ENCODE measurements around the gene ADAMTS19.

ADAMTS19 gene

DNA sequence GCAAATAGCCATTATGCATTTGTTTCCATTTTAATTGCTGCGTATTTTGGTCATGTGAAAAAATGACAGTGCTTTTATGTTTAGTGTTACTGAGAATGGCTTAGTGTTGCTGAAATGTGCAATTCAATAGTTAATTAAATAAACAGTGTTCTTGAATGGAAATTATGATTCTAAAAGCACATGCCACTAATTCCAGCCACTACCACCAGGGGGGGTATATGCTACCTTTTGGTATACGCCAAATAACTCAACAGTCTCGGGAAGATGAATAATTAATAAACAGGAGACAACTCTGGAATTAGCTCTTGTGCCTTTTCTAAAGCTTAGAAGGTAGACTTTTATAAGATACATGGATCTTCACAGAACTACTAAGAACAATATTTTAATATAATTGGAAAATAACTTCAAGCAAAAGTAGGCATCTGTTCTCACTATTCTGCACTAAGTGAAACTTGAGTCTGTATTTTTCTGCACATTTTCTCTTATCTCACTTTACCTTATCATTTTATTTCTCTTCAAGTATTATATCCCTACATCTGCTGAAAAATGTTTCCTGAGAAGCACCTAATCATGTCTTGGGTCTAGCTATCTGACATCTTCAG, 204.3 kb downstream of the ADAMTS19 start:
- peak; percentile 4 for DNase-seq (ENCODE audit: low read depth, low spot score)
- Histone ChIP-seq H3K27me3 (ENCODE audit: control insufficient read depth, insufficient read depth, low read length) (no peaks in the 10 kb centered on the region), H3K36me3 (ENCODE audit: control insufficient read depth, insufficient read depth, low read length) (peaks cover 3% of the 10 kb centered on the region; the same call in 1 of the 2 replicates), H3K4me3 (ENCODE audit: low read length) (no peak overlapping the region), H3K27ac (ENCODE audit: low read length) (no peak overlapping the region), H3K9me3 (ENCODE audit: control insufficient read depth, insufficient read depth, low read length) (no peaks in the 10 kb centered on the region), H3K4me1 (ENCODE audit: control insufficient read depth, insufficient read depth, low read length) (no peaks in the 10 kb centered on the region)
- no CpG with 5 or more reads among the region's 3 CpGs for WGBS (ENCODE audit: insufficient coverage, insufficient read length)

DNA sequence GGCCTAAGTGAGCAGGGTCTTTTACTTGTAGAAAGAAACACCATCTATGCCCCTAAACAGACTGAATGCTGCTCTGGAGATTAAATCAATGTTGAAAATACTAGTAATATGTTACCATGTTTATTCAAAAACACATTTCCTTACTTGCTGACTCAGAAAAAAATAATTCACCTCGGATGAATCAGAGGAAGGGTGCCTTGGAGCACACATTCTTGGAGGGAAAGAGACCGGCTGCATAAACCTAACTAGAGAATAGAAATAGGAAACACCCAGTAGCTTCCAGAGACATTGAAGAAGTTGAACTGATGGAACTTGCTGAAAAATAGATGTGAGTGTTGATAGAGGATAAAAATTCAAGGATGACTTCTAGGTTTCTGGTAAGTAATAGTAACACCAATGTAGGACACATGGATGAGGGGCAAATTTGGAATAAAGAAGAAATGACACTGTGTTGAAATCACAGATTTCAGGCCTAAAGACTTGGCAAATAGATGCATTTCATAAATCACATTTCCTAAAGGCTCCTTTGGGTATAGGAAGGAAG, 210.9 kb downstream of the ADAMTS19 start:
- Histone ChIP-seq H3K27me3 (ENCODE audit: control insufficient read depth, insufficient read depth, low read length) (no peaks in the 10 kb centered on the region), H3K4me3 (ENCODE audit: low read length) (no peak overlapping the region), H3K27ac (ENCODE audit: low read length) (no peak overlapping the region), H3K4me1 (ENCODE audit: control insufficient read depth, insufficient read depth, low read length) (no peaks in the 10 kb centered on the region), H3K36me3 (ENCODE audit: control insufficient read depth, insufficient read depth, low read length) (peaks cover 3% of the 10 kb centered on the region; the same call in 1 of the 2 replicates), H3K9me3 (ENCODE audit: control insufficient read depth, insufficient read depth, low read length) (no peaks in the 10 kb centered on the region)
- no CpG with 5 or more reads among the region's 2 CpGs for WGBS (ENCODE audit: insufficient coverage, insufficient read length)
- DNase-seq (ENCODE audit: low read depth, low spot score) = no peak

GRCh38 chr5:129672006-129672405, 211.9 kb downstream of the ADAMTS19 start:
- Histone ChIP-seq H3K27ac (ENCODE audit: low read length) (no peak overlapping the region), H3K4me3 (ENCODE audit: low read length) (no peak overlapping the region), H3K27me3 (ENCODE audit: control insufficient read depth, insufficient read depth, low read length) (no peaks in the 10 kb centered on the region), H3K9me3 (ENCODE audit: control insufficient read depth, insufficient read depth, low read length) (no peaks in the 10 kb centered on the region), H3K36me3 (ENCODE audit: control insufficient read depth, insufficient read depth, low read length) (peaks cover 3% of the 10 kb centered on the region; the same call in 1 of the 2 replicates), H3K4me1 (ENCODE audit: control insufficient read depth, insufficient read depth, low read length) (no peaks in the 10 kb centered on the region)
- WGBS (ENCODE audit: insufficient coverage, insufficient read length) = no CpG with 5 or more reads among the region's 2 CpGs
- no peak for DNase-seq (ENCODE audit: low read depth, low spot score)

DNA sequence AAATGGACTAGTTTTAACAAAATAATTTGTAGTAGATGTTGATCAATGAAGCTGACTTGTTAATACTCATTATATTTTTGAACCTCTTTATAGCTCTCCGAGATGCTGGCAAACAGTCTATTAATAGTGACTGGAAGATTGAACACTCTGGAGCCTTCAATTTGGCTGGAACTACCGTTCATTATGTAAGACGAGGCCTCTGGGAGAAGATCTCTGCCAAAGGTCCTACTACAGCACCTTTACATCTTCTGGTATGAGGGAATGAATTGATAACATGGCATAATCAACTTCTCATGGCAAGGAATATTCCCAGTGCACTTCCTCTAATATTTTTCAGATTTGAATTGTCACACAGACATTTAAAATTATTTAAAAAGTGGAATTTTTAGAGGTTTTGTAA, 219.6 kb downstream of the ADAMTS19 start:
- H3K27me3 ChIP-seq (ENCODE audit: control insufficient read depth, insufficient read depth, low read length) = no peaks in the 10 kb centered on the region
- no peak for DNase-seq (ENCODE audit: low read depth, low spot score)
- H3K36me3 ChIP-seq (ENCODE audit: control insufficient read depth, insufficient read depth, low read length) = no peaks in the 10 kb centered on the region
- no peak overlapping the region for H3K4me3 ChIP-seq (ENCODE audit: low read length)
- H3K9me3 ChIP-seq (ENCODE audit: control insufficient read depth, insufficient read depth, low read length) = no peaks in the 10 kb centered on the region
- WGBS (ENCODE audit: insufficient coverage, insufficient read length) = no CpG with 5 or more reads among the region's 3 CpGs
- H3K27ac ChIP-seq (ENCODE audit: low read length) = no peak overlapping the region
- no peaks in the 10 kb centered on the region for H3K4me1 ChIP-seq (ENCODE audit: control insufficient read depth, insufficient read depth, low read length)

DNA sequence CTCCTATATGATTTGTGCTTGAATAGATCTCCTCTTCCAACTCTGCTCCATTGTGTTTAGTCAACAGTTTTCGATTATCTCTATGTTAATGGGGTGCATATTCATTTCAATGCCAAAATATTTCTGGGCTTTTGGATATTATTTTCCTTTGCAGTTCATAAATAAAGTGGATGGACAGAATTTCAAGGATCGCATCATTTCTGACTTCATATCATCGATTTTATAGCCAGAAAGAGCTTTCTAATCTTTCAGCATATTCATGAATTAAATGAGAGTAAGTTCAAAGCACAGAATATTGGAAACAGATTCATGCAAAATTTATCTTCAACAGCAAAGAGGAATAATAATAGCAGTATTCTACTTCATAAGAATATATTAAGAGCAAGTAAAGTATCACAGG, 227.8 kb downstream of the ADAMTS19 start:
- DNase-seq (ENCODE audit: low read depth, low spot score) = no peak
- no CpG with 5 or more reads among the region's 3 CpGs for WGBS (ENCODE audit: insufficient coverage, insufficient read length)
- H3K27me3 ChIP-seq (ENCODE audit: control insufficient read depth, insufficient read depth, low read length) = no peaks in the 10 kb centered on the region
- H3K27ac ChIP-seq (ENCODE audit: low read length) = no peak overlapping the region
- no peaks in the 10 kb centered on the region for H3K9me3 ChIP-seq (ENCODE audit: control insufficient read depth, insufficient read depth, low read length)
- no peaks in the 10 kb centered on the region for H3K36me3 ChIP-seq (ENCODE audit: control insufficient read depth, insufficient read depth, low read length)
- no peak overlapping the region for H3K4me3 ChIP-seq (ENCODE audit: low read length)
- 0 out of 2 replicates have a peak, but pooled peaks cover 2% of the 10 kb centered on the region for H3K4me1 ChIP-seq (ENCODE audit: control insufficient read depth, insufficient read depth, low read length)

GRCh38 chr5:129689045-129689444, 228.9 kb downstream of the ADAMTS19 start:
- H3K9me3 ChIP-seq (ENCODE audit: control insufficient read depth, insufficient read depth, low read length) = no peaks in the 10 kb centered on the region
- H3K27me3 ChIP-seq (ENCODE audit: control insufficient read depth, insufficient read depth, low read length) = no peaks in the 10 kb centered on the region
- H3K27ac ChIP-seq (ENCODE audit: low read length) = no peak overlapping the region
- no peak overlapping the region for H3K4me3 ChIP-seq (ENCODE audit: low read length)
- H3K4me1 ChIP-seq (ENCODE audit: control insufficient read depth, insufficient read depth, low read length) = 0 out of 2 replicates have a peak, but pooled peaks cover 2% of the 10 kb centered on the region
- no peaks in the 10 kb centered on the region for H3K36me3 ChIP-seq (ENCODE audit: control insufficient read depth, insufficient read depth, low read length)
- DNase-seq (ENCODE audit: low read depth, low spot score) = no peak

DNA sequence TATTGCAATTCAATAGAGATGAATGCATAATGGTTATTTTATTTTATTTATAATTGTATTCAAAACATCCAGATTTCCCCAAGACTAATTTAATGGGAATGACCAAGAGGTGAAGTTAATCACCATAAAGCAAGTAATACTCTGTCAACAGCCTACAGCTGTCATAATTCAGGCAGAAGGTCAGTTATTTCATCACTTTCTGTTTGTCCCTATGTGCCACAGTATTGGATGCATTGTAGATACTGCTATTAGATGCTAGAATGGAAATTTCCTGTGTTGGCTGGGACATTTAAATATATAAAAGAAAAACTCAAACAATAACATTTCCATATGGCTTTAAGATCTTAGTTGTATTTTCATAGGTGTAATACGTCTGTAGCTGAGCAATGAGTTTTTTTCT, 231.1 kb downstream of the ADAMTS19 start:
- no peak for DNase-seq (ENCODE audit: low read depth, low spot score)
- Histone ChIP-seq H3K4me3 (ENCODE audit: low read length) (no peak overlapping the region), H3K4me1 (ENCODE audit: control insufficient read depth, insufficient read depth, low read length) (0 out of 2 replicates have a peak, but pooled peaks cover 2% of the 10 kb centered on the region), H3K36me3 (ENCODE audit: control insufficient read depth, insufficient read depth, low read length) (no peaks in the 10 kb centered on the region), H3K27ac (ENCODE audit: low read length) (no peak overlapping the region), H3K9me3 (ENCODE audit: control insufficient read depth, insufficient read depth, low read length) (no peaks in the 10 kb centered on the region), H3K27me3 (ENCODE audit: control insufficient read depth, insufficient read depth, low read length) (no peaks in the 10 kb centered on the region)
- WGBS (ENCODE audit: insufficient coverage, insufficient read length) = no CpG with 5 or more reads among the region's 1 CpG

GRCh38 chr5:129696636-129697035, 236.5 kb downstream of the ADAMTS19 start:
- Histone ChIP-seq H3K27me3 (ENCODE audit: control insufficient read depth, insufficient read depth, low read length) (no peaks in the 10 kb centered on the region), H3K27ac (ENCODE audit: low read length) (no peak overlapping the region), H3K36me3 (ENCODE audit: control insufficient read depth, insufficient read depth, low read length) (no peaks in the 10 kb centered on the region; the same call in 1 of the 2 replicates), H3K4me3 (ENCODE audit: low read length) (no peak overlapping the region), H3K4me1 (ENCODE audit: control insufficient read depth, insufficient read depth, low read length) (0 out of 2 replicates have a peak, but pooled peaks cover 2% of the 10 kb centered on the region), H3K9me3 (ENCODE audit: control insufficient read depth, insufficient read depth, low read length) (no peaks in the 10 kb centered on the region)
- no peak for DNase-seq (ENCODE audit: low read depth, low spot score)

DNA sequence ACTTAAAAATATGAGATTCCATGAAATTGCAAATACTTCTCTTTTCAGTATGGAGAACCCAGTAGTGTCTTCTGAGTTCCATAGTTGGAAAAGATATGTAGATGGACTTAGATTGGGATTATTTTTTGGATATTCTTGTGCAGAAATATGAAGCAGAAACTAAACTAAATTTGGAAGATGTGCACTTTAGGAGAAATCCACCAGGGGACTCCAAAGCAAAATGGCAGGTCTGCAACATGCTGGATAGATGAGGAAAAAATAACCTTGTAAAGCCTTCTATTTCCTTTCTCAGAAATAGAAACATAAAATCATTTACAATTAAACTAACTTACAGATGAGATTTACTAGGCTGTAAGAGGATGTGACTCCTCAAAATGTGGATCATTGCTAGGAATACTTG, 238.6 kb downstream of the ADAMTS19 start:
- DNase-seq (ENCODE audit: low read depth, low spot score) = no peak
- Histone ChIP-seq H3K4me1 (ENCODE audit: control insufficient read depth, insufficient read depth, low read length) (no peaks in the 10 kb centered on the region), H3K27me3 (ENCODE audit: control insufficient read depth, insufficient read depth, low read length) (no peaks in the 10 kb centered on the region), H3K9me3 (ENCODE audit: control insufficient read depth, insufficient read depth, low read length) (no peaks in the 10 kb centered on the region), H3K27ac (ENCODE audit: low read length) (no peak overlapping the region), H3K36me3 (ENCODE audit: control insufficient read depth, insufficient read depth, low read length) (no peaks in the 10 kb centered on the region; the same call in 1 of the 2 replicates), H3K4me3 (ENCODE audit: low read length) (no peak overlapping the region)

GRCh38 chr5:129716235-129716634, 256.1 kb downstream of the ADAMTS19 start:
- H3K4me1 ChIP-seq (ENCODE audit: control insufficient read depth, insufficient read depth, low read length) = no peaks in the 10 kb centered on the region
- no peaks in the 10 kb centered on the region for H3K36me3 ChIP-seq (ENCODE audit: control insufficient read depth, insufficient read depth, low read length)
- no peak for DNase-seq (ENCODE audit: low read depth, low spot score)
- no peaks in the 10 kb centered on the region for H3K9me3 ChIP-seq (ENCODE audit: control insufficient read depth, insufficient read depth, low read length)
- H3K27ac ChIP-seq (ENCODE audit: low read length) = no peak overlapping the region
- WGBS (ENCODE audit: insufficient coverage, insufficient read length) = no CpG with 5 or more reads among the region's 1 CpG
- H3K27me3 ChIP-seq (ENCODE audit: control insufficient read depth, insufficient read depth, low read length) = no peaks in the 10 kb centered on the region
- no peak overlapping the region for H3K4me3 ChIP-seq (ENCODE audit: low read length)

- Histone ChIP-seq H3K4me1 (ENCODE audit: control insufficient read depth, insufficient read depth, low read length) (no peaks in the 10 kb centered on the region), H3K4me3 (ENCODE audit: low read length) (no peak overlapping the region), H3K36me3 (ENCODE audit: control insufficient read depth, insufficient read depth, low read length) (no peaks in the 10 kb centered on the region), H3K27me3 (ENCODE audit: control insufficient read depth, insufficient read depth, low read length) (no peaks in the 10 kb centered on the region), H3K27ac (ENCODE audit: low read length) (no peak overlapping the region), H3K9me3 (ENCODE audit: control insufficient read depth, insufficient read depth, low read length) (no peaks in the 10 kb centered on the region)
- no CpG with 5 or more reads among the region's 5 CpGs for WGBS (ENCODE audit: insufficient coverage, insufficient read length)
- no peak for DNase-seq (ENCODE audit: low read depth, low spot score)
Measured at GRCh38 chr5:129716651-129717050, 256.6 kb downstream of the ADAMTS19 start.

Data from iPS DF 6.9 (cell line).